Measurements from ENCODE around the gene ANKS6.

The ANKS6 gene

DNA sequence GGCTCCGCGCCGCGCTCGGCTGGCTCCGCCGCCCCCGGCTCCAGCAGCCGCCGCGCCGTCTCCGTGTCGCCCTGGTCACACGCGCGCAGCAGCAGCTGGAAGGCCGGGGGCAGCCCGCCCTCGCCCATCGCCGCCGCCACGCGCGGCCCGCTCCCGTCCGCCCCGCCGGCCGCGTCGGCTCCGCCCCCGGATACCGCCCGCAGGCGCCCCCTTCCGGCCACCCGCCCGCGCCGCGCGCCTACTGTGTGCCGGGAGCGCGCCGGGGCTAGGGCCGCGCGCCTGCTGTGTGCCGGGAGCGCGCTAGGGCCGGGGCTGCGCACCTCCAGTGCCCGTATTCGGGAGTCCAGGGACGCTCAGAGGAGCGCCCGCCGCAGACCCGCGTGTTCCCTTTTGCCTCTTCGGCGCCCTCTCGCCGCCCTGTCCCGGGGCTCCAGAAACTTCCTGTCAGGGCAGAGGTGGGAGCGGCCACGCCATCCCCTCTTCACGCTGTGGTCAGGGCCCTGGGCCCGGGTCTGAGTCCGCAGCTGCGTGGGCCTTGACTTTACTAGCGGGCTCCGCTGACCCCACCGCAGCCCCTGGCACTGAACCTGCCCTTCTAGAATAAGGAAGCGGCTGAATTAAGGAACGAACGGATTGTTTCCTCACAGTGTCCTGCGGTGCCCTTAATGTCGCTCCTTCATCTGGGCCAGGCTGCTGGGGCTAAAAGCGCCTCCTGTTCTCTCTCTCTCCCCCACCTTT is at the start of gene ANKS6:
TSS of gene ANKS6 (minus strand) at position 192 of the 738 bp plus-strand sequence. CDS start at position 128, 64 bp downstream.
- peak within 1 kb of the TSS; percentile 91 to 97 for H3K4me3 Mint-ChIP-seq
- H3K9me3 Mint-ChIP-seq = peaks cover 0 to 5% of the 10 kb centered on the region in 2 donors
- peak within 1 kb of the TSS; percentile 91 for H3K27ac Mint-ChIP-seq
- no peaks in the 10 kb centered on the region for H3K27me3 Mint-ChIP-seq
- ATAC-seq (replicated peaks) (peak; percentile 92 to 95), DNase-seq (peak; percentile 73)
- peaks cover 14 to 34% of the 10 kb centered on the region in 2 donors for H3K4me1 Mint-ChIP-seq
- H3K36me3 Mint-ChIP-seq = no peaks in the 10 kb centered on the region

- Mint-ChIP-seq H3K27me3 (no peaks in the 10 kb centered on the region), H3K27ac (no peak overlapping the region), H3K9me3 (no peaks in the 10 kb centered on the region), H3K36me3 (peaks cover 1% of the 10 kb centered on the region in 2 donors), H3K4me3 (no peak overlapping the region), H3K4me1 (peaks cover 0 to 7% of the 10 kb centered on the region in 2 donors)
- DNase-seq (no peak), ATAC-seq (replicated peaks) (no peak)
These were observed 49.7 kb upstream of the ANKS6 start for GRCh38 chr9:98846081-98846480.

DNA sequence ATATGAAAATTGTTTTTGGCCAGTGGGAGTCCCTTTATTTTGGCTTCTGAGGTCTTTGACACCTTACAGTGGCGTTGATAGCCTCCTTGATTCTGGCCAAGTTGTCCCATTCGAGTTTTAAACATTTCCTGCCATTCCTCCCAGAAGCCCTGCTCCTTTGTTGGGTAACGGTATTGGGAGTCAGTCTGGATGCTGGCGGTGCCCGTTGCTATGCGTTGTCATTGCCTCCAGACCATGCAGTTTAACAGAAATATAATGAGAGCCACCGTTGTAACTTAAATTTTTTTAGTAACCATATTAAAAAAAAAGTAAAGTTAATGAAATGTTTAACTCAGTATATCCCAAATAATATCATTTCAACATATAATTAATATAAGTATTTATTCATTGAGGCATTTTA is 46.2 kb upstream of the ANKS6 start:
- H3K9me3 Mint-ChIP-seq = no peaks in the 10 kb centered on the region
- H3K4me1 Mint-ChIP-seq = no peaks in the 10 kb centered on the region
- no peak overlapping the region for H3K4me3 Mint-ChIP-seq
- peaks cover 4 to 5% of the 10 kb centered on the region in 2 donors for H3K36me3 Mint-ChIP-seq
- DNase-seq (no peak), ATAC-seq (replicated peaks) (no peak)
- no peaks in the 10 kb centered on the region for H3K27me3 Mint-ChIP-seq
- no peak overlapping the region for H3K27ac Mint-ChIP-seq

GRCh38 chr9:98839724-98840123 is 43.4 kb upstream of the ANKS6 start:
- ATAC-seq (replicated peaks) (no peak), DNase-seq (no peak)
- Mint-ChIP-seq H3K4me1 (peaks cover 0 to 4% of the 10 kb centered on the region in 2 donors), H3K36me3 (peaks cover 2 to 5% of the 10 kb centered on the region in 2 donors), H3K9me3 (no peaks in the 10 kb centered on the region), H3K4me3 (no peak overlapping the region), H3K27me3 (no peaks in the 10 kb centered on the region), H3K27ac (no peak overlapping the region)

DNA sequence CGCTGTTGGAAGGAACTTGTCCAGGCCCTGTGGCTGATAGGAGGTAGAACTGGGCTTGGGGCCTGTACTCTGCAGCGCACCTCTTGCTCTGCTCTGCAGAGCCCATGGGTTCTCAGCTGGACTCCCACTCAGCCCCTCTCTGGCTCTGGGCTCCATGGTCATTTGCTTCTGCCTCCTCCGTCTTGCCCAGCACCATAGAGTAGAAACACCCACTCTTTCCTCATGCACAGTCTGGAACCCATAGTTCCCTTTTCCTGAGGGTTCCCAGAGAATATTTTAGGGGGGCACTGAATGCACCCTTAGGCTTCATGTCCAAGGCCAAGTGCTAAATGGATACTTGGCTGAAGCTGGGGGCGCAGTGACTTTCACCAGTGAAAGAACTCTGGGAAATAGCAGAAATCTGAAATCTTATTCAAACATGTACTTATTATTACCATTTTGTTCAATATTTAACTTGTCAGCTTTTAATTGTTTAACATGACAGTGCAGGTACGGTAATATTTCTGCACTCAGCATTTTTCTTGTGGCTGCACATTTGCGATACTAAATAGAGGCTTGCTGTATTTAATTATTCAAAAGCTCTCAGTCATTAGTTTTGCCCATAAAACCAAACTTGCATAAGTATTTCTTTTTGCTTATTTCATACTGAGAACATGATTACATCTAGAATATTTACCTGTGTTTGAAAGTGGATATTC is 42.7 kb upstream of the ANKS6 start:
- peaks cover 2 to 5% of the 10 kb centered on the region in 2 donors for H3K36me3 Mint-ChIP-seq

GRCh38 chr9:98838155-98838867 is 42.0 kb upstream of the ANKS6 start:
- Mint-ChIP-seq H3K9me3 (no peaks in the 10 kb centered on the region), H3K27me3 (no peaks in the 10 kb centered on the region), H3K27ac (no peak overlapping the region), H3K36me3 (peaks cover 2 to 5% of the 10 kb centered on the region in 2 donors), H3K4me3 (no peak overlapping the region), H3K4me1 (peaks cover 0 to 4% of the 10 kb centered on the region in 2 donors)
- DNase-seq (no peak), ATAC-seq (replicated peaks) (no peak)

More for the DNA sequence above, 42.7 kb upstream of the ANKS6 start:
- no peak overlapping the region for H3K4me3 Mint-ChIP-seq
- H3K27me3 Mint-ChIP-seq = no peaks in the 10 kb centered on the region
- peaks cover 0 to 4% of the 10 kb centered on the region in 2 donors for H3K4me1 Mint-ChIP-seq
- DNase-seq = no peak
- no peak overlapping the region for H3K27ac Mint-ChIP-seq
- H3K9me3 Mint-ChIP-seq = no peaks in the 10 kb centered on the region
- no peak for ATAC-seq (replicated peaks)

- Mint-ChIP-seq H3K27ac (peak overlapping the region; percentile 9), H3K27me3 (no peaks in the 10 kb centered on the region), H3K9me3 (no peaks in the 10 kb centered on the region), H3K4me3 (no peak overlapping the region), H3K4me1 (peaks cover 0 to 4% of the 10 kb centered on the region in 2 donors), H3K36me3 (peaks cover 2 to 10% of the 10 kb centered on the region in 2 donors)
- DNase-seq = no peak
- no peak for ATAC-seq (replicated peaks)
These were observed 41.2 kb upstream of the ANKS6 start for GRCh38 chr9:98837516-98837915.

GRCh38 chr9:98836206-98836605 is 39.9 kb upstream of the ANKS6 start:
- no peak overlapping the region for H3K27ac Mint-ChIP-seq
- ATAC-seq (replicated peaks) = no peak
- no peak for DNase-seq
- no peak overlapping the region for H3K4me3 Mint-ChIP-seq
- H3K4me1 Mint-ChIP-seq = peaks cover 0 to 4% of the 10 kb centered on the region in 2 donors
- peaks cover 2 to 11% of the 10 kb centered on the region in 2 donors for H3K36me3 Mint-ChIP-seq
- H3K9me3 Mint-ChIP-seq = no peaks in the 10 kb centered on the region
- H3K27me3 Mint-ChIP-seq = no peaks in the 10 kb centered on the region

GRCh38 chr9:98834386-98834785 is 38.0 kb upstream of the ANKS6 start:
- no peak overlapping the region for H3K4me3 Mint-ChIP-seq

DNA sequence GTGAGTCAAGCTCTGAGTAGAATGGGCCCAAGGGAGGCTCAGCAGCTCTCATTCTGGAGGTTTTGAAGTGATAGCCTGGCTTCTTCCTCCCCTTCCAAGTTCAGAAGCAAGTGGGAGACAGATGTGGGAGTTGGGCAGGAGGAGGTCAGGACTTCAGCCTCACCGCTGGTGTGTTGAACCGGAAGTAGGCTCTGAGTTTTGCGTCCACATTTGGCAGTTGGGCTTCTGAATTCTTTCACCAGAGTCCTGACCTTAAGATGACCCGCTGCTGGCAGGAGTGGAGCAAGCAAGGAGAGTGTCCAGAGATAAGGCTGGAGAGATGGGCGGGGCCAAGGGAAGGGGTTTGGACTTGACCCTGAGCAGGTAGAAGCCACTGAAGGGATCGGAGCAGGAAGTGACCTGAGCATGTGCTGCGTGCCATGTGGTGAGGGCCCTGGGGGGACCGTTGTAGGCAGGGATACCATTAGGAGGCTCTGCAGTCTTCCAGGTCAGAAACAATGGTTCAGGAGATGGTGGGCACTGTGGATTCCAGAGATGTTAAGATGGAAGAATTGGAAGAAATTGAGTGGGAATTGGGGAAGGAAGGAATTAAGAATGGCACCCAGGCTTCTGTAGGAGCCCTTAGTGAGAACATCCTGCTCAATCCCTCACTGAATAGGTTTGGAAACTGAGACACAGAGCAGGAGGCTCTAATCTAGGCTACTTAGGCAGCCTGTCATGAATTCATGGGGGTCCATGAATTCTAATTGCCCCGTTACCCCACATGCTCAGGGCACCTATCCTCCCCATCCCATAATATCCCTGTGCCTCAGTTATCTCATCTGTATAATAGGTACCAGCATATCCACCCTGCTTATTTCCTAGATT is 37.0 kb upstream of the ANKS6 start:
- peaks cover 0 to 6% of the 10 kb centered on the region in 2 donors for H3K36me3 Mint-ChIP-seq
- no peak overlapping the region for H3K4me3 Mint-ChIP-seq
- H3K27me3 Mint-ChIP-seq = no peaks in the 10 kb centered on the region
- no peak overlapping the region for H3K27ac Mint-ChIP-seq
- no peaks in the 10 kb centered on the region for H3K9me3 Mint-ChIP-seq
- no peak for DNase-seq
- no peak for ATAC-seq (replicated peaks)
- H3K4me1 Mint-ChIP-seq = peaks cover 0 to 4% of the 10 kb centered on the region in 2 donors

More at GRCh38 chr9:98834386-98834785, 38.0 kb upstream of the ANKS6 start:
- Mint-ChIP-seq H3K27ac (no peak overlapping the region), H3K36me3 (peaks cover 2 to 6% of the 10 kb centered on the region in 2 donors), H3K4me1 (peaks cover 0 to 4% of the 10 kb centered on the region in 2 donors), H3K9me3 (no peaks in the 10 kb centered on the region), H3K27me3 (no peaks in the 10 kb centered on the region)
- DNase-seq (no peak), ATAC-seq (replicated peaks) (no peak)

DNA sequence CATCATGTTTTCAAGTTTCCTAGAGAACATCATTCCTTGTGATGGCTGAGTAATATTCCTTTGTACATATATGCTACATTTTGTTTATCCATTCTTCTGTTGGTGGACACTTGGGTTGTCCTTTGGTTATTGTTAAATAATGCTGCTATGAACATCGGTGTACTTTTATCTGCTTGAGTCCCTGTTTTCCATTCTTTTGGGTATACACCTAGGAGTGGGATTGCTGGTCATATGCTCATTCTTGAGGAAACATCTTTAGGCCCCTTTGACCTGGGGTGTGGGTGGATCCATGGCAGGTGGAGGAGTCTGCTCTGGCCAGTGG is 36.4 kb upstream of the ANKS6 start:
- ATAC-seq (replicated peaks) = no peak
- no peak for DNase-seq
- peaks cover 5 to 6% of the 10 kb centered on the region in 2 donors for H3K36me3 Mint-ChIP-seq
- H3K27me3 Mint-ChIP-seq = no peaks in the 10 kb centered on the region
- H3K9me3 Mint-ChIP-seq = no peaks in the 10 kb centered on the region
- no peak overlapping the region for H3K4me3 Mint-ChIP-seq
- no peak overlapping the region for H3K27ac Mint-ChIP-seq
- peaks cover 0 to 4% of the 10 kb centered on the region in 2 donors for H3K4me1 Mint-ChIP-seq

DNA sequence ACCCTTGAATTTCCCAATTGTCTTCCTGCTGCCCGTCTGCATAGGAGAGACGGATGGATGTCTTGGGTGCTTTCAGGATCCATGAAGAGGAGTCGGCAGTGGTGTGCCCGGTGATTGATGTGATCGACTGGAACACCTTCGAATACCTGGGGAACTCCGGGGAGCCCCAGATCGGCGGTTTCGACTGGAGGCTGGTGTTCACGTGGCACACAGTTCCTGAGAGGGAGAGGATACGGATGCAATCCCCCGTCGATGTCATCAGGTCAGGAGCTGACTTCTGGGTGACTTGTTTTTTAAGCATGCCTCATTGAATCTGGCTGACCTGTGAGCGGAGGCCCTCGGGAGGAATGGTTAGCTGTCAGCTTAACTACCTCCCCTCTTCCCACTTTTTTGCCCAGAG is 35.3 kb upstream of the ANKS6 start:
- no peaks in the 10 kb centered on the region for H3K9me3 Mint-ChIP-seq
- H3K4me3 Mint-ChIP-seq = no peak overlapping the region
- peaks cover 0 to 4% of the 10 kb centered on the region in 2 donors for H3K4me1 Mint-ChIP-seq
- ATAC-seq (replicated peaks) (no peak), DNase-seq (no peak)
- H3K27me3 Mint-ChIP-seq = no peaks in the 10 kb centered on the region
- peaks cover 5 to 6% of the 10 kb centered on the region in 2 donors for H3K36me3 Mint-ChIP-seq
- H3K27ac Mint-ChIP-seq = no peak overlapping the region

- Mint-ChIP-seq H3K4me1 (peaks cover 0 to 4% of the 10 kb centered on the region in 2 donors), H3K9me3 (no peaks in the 10 kb centered on the region), H3K27me3 (no peaks in the 10 kb centered on the region), H3K4me3 (no peak overlapping the region), H3K27ac (no peak overlapping the region), H3K36me3 (peaks cover 5 to 6% of the 10 kb centered on the region in 2 donors)
- DNase-seq = no peak
- no peak for ATAC-seq (replicated peaks)
These were observed 34.2 kb upstream of the ANKS6 start for GRCh38 chr9:98830554-98830953.

DNA sequence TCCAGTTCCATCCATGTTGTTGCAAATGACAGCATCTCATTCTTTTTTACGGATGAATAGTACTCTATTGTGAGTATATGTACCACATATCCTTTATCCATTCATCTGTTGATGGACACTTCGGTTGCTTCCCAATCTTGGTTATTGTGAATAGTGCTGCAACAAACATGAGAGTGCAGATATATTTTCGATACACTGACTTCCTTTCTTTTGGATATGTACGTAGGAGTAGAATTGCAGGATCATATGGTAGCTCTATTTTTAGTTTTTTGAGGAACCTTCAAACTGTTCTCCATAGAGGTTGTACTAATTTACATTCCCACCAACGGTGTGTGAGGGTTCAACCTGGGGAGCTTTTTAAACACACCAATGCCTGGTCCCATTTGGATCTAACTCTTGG is 33.4 kb upstream of the ANKS6 start:
- H3K27me3 Mint-ChIP-seq = no peaks in the 10 kb centered on the region
- peaks cover 5 to 6% of the 10 kb centered on the region in 2 donors for H3K36me3 Mint-ChIP-seq
- H3K27ac Mint-ChIP-seq = no peak overlapping the region
- no peak for ATAC-seq (replicated peaks)
- H3K9me3 Mint-ChIP-seq = no peaks in the 10 kb centered on the region
- no peak for DNase-seq
- no peak overlapping the region for H3K4me3 Mint-ChIP-seq
- no peaks in the 10 kb centered on the region for H3K4me1 Mint-ChIP-seq

Measured in stimulated activated naive B cell treated with anti-CD40 and anti-IgM and Interleukin-4, amounts not matched to agents 10 μg/mL and 1 μg/mL and 100 μg/mL, for 72 hours (primary cell).